ENCODE measurements around the gene ABHD10. TPM values are rescaled to one million over a fixed set of nuclear protein-coding genes. Genes with fewer than 3 reads are reported as not detected.

The ABHD10 gene
- total RNA-seq, 1 experiment from 2014 or later: 21.8 TPM

DNA sequence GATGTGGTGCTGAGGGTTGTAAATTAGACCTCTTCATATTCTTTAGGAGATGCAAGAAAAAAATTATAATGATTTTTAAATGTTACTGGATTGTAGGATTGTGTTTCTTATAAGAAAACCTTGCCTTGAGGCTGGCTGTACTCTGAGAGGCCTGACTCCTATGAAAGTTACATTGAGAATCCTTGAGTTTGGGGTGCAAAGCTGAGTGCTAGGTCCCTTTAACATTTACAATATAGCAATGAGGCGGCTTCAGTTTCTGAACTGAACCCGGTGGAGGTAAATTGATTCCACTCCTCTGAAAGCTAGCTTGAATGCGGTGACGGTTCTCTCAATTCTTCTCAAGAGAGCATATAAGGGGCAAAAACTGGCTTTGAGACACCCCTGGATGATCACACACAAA, 55.6 kb downstream of the ABHD10 start, which contains the start of gene TMPRSS7:
Gene TMPRSS7, plus strand, starts transcription at position 301 of the 400 bp plus-strand sequence. CDS start 110 bp downstream, outside the sequence.
- Histone ChIP-seq H2BK15ac (ENCODE audit: low read depth, low read length) (no peak within 1 kb of the TSS), H3K79me1 (ENCODE audit: insufficient read depth, low read depth, low read length, poor library complexity, severe bottlenecking) (no peaks in the 10 kb centered on the region), H2AFZ (ENCODE audit: low read length) (no peak within 1 kb of the TSS), H3K14ac (ENCODE audit: insufficient read depth, low read length) (no peak within 1 kb of the TSS), H3K9me3 (ENCODE audit: control insufficient read depth, low read depth, low read length) (no peaks in the 10 kb centered on the region), H3K23me2 (ENCODE audit: insufficient read length, low read depth, low read length, poor library complexity, severe bottlenecking) (no peaks in the 10 kb centered on the region), H2BK120ac (ENCODE audit: low read depth, low read length, poor library complexity, severe bottlenecking) (no peak within 1 kb of the TSS), H2AK5ac (ENCODE audit: insufficient read length, low read length) (no peak within 1 kb of the TSS), H2BK12ac (ENCODE audit: insufficient read length, low read depth, low read length) (no peak within 1 kb of the TSS), H2BK20ac (ENCODE audit: low read depth, low read length, poor library complexity, severe bottlenecking) (no peak within 1 kb of the TSS), H3K4ac (ENCODE audit: low read depth, low read length) (no peak within 1 kb of the TSS), H4K20me1 (ENCODE audit: control insufficient read depth, insufficient read depth, insufficient read length) (no peaks in the 10 kb centered on the region), H3K4me2 (ENCODE audit: insufficient read depth, insufficient read length, low read length) (no peak within 1 kb of the TSS), H3K27ac (ENCODE audit: insufficient read length, low read depth, low read length) (no peak within 1 kb of the TSS), H4K91ac (ENCODE audit: insufficient read length, low read depth, low read length) (no peak within 1 kb of the TSS), H4K8ac (replicated peaks; ENCODE audit: insufficient read length, low read depth, low read length) (no peak within 1 kb of the TSS), H4K5ac (ENCODE audit: insufficient read length, low read depth, low read length) (no peak within 1 kb of the TSS), H3K79me2 (ENCODE audit: insufficient read depth, low read length) (no peaks in the 10 kb centered on the region), H3K23ac (ENCODE audit: insufficient read length, low read depth, low read length) (no peak within 1 kb of the TSS), H3K27me3 (ENCODE audit: insufficient read depth, low read length) (no peaks in the 10 kb centered on the region), H3T11ph (ENCODE audit: low read length) (no peak within 1 kb of the TSS), H2BK5ac (ENCODE audit: insufficient read length, low read length) (no peak within 1 kb of the TSS), H3K18ac (ENCODE audit: insufficient read length, low read depth, low read length) (no peak within 1 kb of the TSS), H3K56ac (ENCODE audit: insufficient read length, low read depth, low read length) (no peak within 1 kb of the TSS), H3K9ac (ENCODE audit: extremely low read depth, insufficient read length, low read length) (no peak within 1 kb of the TSS), H3K4me1 (ENCODE audit: insufficient read depth, low read length) (no peaks in the 10 kb centered on the region)
- H3K4me1 Mint-ChIP-seq: peaks cover 5 to 12% of the 10 kb centered on the region in 2 experiments; a peak in 3 of 4 replicates
- no peak within 1 kb of the TSS for H3K4me3 Mint-ChIP-seq
- DNase-seq: no peak
- peaks cover 32 to 38% of the 10 kb centered on the region in 2 experiments for H3K9me3 Mint-ChIP-seq
- WGBS (ENCODE audit: extremely low coverage, insufficient read length, low lambda C conversion rate): no CpG with 5 or more reads among the region's 4 CpGs
- peaks cover 16 to 31% (median 22%) of the 10 kb centered on the region in 3 experiments for H3K36me3 Mint-ChIP-seq (ENCODE audit: insufficient read depth in 1 of 3, low read depth in 3 of 3)
- TF ChIP-seq, protein P1, sequence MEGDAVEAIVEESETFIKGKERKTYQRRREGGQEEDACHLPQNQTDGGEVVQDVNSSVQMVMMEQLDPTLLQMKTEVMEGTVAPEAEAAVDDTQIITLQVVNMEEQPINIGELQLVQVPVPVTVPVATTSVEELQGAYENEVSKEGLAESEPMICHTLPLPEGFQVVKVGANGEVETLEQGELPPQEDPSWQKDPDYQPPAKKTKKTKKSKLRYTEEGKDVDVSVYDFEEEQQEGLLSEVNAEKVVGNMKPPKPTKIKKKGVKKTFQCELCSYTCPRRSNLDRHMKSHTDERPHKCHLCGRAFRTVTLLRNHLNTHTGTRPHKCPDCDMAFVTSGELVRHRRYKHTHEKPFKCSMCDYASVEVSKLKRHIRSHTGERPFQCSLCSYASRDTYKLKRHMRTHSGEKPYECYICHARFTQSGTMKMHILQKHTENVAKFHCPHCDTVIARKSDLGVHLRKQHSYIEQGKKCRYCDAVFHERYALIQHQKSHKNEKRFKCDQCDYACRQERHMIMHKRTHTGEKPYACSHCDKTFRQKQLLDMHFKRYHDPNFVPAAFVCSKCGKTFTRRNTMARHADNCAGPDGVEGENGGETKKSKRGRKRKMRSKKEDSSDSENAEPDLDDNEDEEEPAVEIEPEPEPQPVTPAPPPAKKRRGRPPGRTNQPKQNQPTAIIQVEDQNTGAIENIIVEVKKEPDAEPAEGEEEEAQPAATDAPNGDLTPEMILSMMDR (conservative IDR thresholded peaks at IDR 0.05): no peak
- H3K27ac Mint-ChIP-seq: no peak within 1 kb of the TSS
- no peaks in the 10 kb centered on the region for H3K27me3 Mint-ChIP-seq (ENCODE audit: low read depth)
